HEK293 (cell line): ENCODE data around the gene DNAJC22.

ENCODE experiments used
- GLIS1 ChIP-seq: fragments of 450-650 bp; formaldehyde crosslinking; IDR thresholded peaks from 2 replicates; pipeline ENCODE4 v1.5.1; 2016; ENCODE audit warnings: missing biosample characterization, missing genetic modification characterization
- GLIS2 ChIP-seq: fragments of 450-650 bp; formaldehyde crosslinking; IDR thresholded peaks from 2 replicates; pipeline ENCODE4 v1.5.1; 2016; ENCODE audit warnings: missing biosample characterization, missing genetic modification characterization
- HOXD13 ChIP-seq: sonication (generic); formaldehyde crosslinking; IDR thresholded peaks from 2 replicates; pipeline ENCODE4 v1.8.0; 2022; ENCODE audit warnings: missing genetic modification reagents, borderline replicate concordance
- IKZF3 ChIP-seq: fragments of 450-650 bp; IDR thresholded peaks from 2 replicates; pipeline ENCODE4 v1.5.0; 2018; ENCODE audit warnings: missing biosample characterization, mild to moderate bottlenecking, missing genetic modification characterization, moderate library complexity
- KLF1 ChIP-seq: fragments of 450-650 bp; formaldehyde crosslinking; IDR thresholded peaks from 2 replicates; pipeline ENCODE4 v1.5.1; 2016; ENCODE audit warnings: missing biosample characterization, missing genetic modification characterization
- KLF8 ChIP-seq: fragments of 450-650 bp; formaldehyde crosslinking; IDR thresholded peaks from 2 replicates; pipeline ENCODE4 v1.5.1; 2016; ENCODE audit warnings: missing biosample characterization, missing genetic modification characterization
- OVOL3 ChIP-seq: fragments of 450-650 bp; formaldehyde crosslinking; IDR thresholded peaks from 2 replicates; pipeline ENCODE4 v1.5.1; 2016; ENCODE audit warnings: missing biosample characterization, missing genetic modification characterization
- SP2 ChIP-seq: fragments of 450-650 bp; formaldehyde crosslinking; IDR thresholded peaks from 2 replicates; pipeline ENCODE4 v1.5.1; 2016; ENCODE audit warnings: missing biosample characterization, missing genetic modification characterization
- YY2 ChIP-seq: fragments of 450-650 bp; formaldehyde crosslinking; IDR thresholded peaks from 2 replicates; pipeline ENCODE4 v1.5.1; 2016; ENCODE audit warnings: missing biosample characterization, missing genetic modification characterization
- ZBTB48 ChIP-seq: fragments of 450-650 bp; formaldehyde crosslinking; IDR thresholded peaks from 2 replicates; pipeline ENCODE4 v1.5.1; 2016; ENCODE audit warnings: missing biosample characterization, missing genetic modification characterization
- ZBTB7A ChIP-seq: fragments of 450-650 bp; formaldehyde crosslinking; IDR thresholded peaks from 2 replicates; pipeline ENCODE4 v1.5.1; 2016; ENCODE audit warnings: low read depth, missing biosample characterization, missing genetic modification characterization
- ZIC2 ChIP-seq: fragments of 450-650 bp; formaldehyde crosslinking; IDR thresholded peaks from 2 replicates; pipeline ENCODE4 v1.5.1; 2016; ENCODE audit warnings: missing biosample characterization, missing genetic modification characterization
- ZNF114 ChIP-seq: fragments of 450-650 bp; formaldehyde crosslinking; IDR thresholded peaks from 2 replicates; pipeline ENCODE4 v1.5.0; 2017; ENCODE audit warnings: missing biosample characterization, missing genetic modification characterization
- ZNF155 ChIP-seq: fragments of 450-650 bp; formaldehyde crosslinking; IDR thresholded peaks from 2 replicates; pipeline ENCODE4 v1.5.1; 2016; ENCODE audit warnings: missing biosample characterization, missing genetic modification characterization
- ZNF16 ChIP-seq: fragments of 450-650 bp; formaldehyde crosslinking; IDR thresholded peaks from 2 replicates; pipeline ENCODE4 v1.5.1; 2016; ENCODE audit warnings: low read depth, missing biosample characterization, missing genetic modification characterization
- ZNF184 ChIP-seq: fragments of 450-650 bp; IDR thresholded peaks from 2 replicates; pipeline ENCODE4 v1.5.1; 2018; ENCODE audit warnings: missing biosample characterization, mild to moderate bottlenecking, missing genetic modification characterization
- ZNF2 ChIP-seq: fragments of 450-650 bp; formaldehyde crosslinking; IDR thresholded peaks from 2 replicates; pipeline ENCODE4 v1.5.1; 2016; ENCODE audit warnings: missing biosample characterization, missing genetic modification characterization
- ZNF211 ChIP-seq: fragments of 450-650 bp; formaldehyde crosslinking; IDR thresholded peaks from 2 replicates; pipeline ENCODE4 v1.5.1; 2016; ENCODE audit warnings: low read depth, missing biosample characterization, missing genetic modification characterization
- ZNF274 ChIP-seq, 2 experiments: fragments of 200-500 bp in 1 of 2; fragments of 450-650 bp in 1 of 2; sonication (Bioruptor generic) in 1 of 2; formaldehyde crosslinking in 1 of 2; IDR thresholded peaks; 2 replicates each; pipeline versions ENCODE4 v1.5.1 to v1.6.1; 2014 to 2016; ENCODE audit warnings: borderline replicate concordance in 1 of 2, inconsistent platforms in 1 of 2, low read length in 1 of 2, missing biosample characterization in 1 of 2, missing genetic modification characterization in 1 of 2
- ZNF324 ChIP-seq: fragments of 450-650 bp; formaldehyde crosslinking; IDR thresholded peaks from 2 replicates; pipeline ENCODE4 v1.5.1; 2016; ENCODE audit warnings: missing biosample characterization, missing genetic modification characterization
- ZNF501 ChIP-seq: fragments of 450-650 bp; formaldehyde crosslinking; IDR thresholded peaks from 2 replicates; pipeline ENCODE4 v1.5.1; 2016; ENCODE audit warnings: missing biosample characterization, missing genetic modification characterization
- ZNF510 ChIP-seq: fragments of 450-650 bp; formaldehyde crosslinking; IDR thresholded peaks from 2 replicates; pipeline ENCODE4 v1.5.1; 2018; ENCODE audit warnings: mild to moderate bottlenecking, missing genetic modification characterization, missing biosample characterization; ENCODE audit not compliant: insufficient replicate concordance
- ZNF571 ChIP-seq: fragments of 450-650 bp; formaldehyde crosslinking; IDR thresholded peaks from 2 replicates; pipeline ENCODE4 v1.5.0; 2017; ENCODE audit warnings: missing biosample characterization, missing genetic modification characterization
- ZNF670 ChIP-seq: fragments of 450-650 bp; formaldehyde crosslinking; IDR thresholded peaks from 2 replicates; pipeline ENCODE4 v1.5.1; 2016; ENCODE audit warnings: missing biosample characterization, missing genetic modification characterization, low read depth
- ZNF76 ChIP-seq: fragments of 450-650 bp; formaldehyde crosslinking; IDR thresholded peaks from 2 replicates; pipeline ENCODE4; 2016; ENCODE audit warnings: low read depth, missing biosample characterization, missing genetic modification characterization, borderline replicate concordance
- ZNF785 ChIP-seq: fragments of 450-650 bp; formaldehyde crosslinking; IDR thresholded peaks from 2 replicates; pipeline ENCODE4 v1.5.1; 2016; ENCODE audit warnings: missing biosample characterization, missing genetic modification characterization
- ZNF843 ChIP-seq: fragments of 450-650 bp; formaldehyde crosslinking; IDR thresholded peaks from 2 replicates; pipeline ENCODE4 v1.5.1; 2016; ENCODE audit warnings: missing biosample characterization, missing genetic modification characterization
- TF ChIP-seq, protein P1 (sequence below): fragments of 450-650 bp; formaldehyde crosslinking; IDR thresholded peaks from 2 replicates; pipeline ENCODE4 v1.5.1; 2016; ENCODE audit warnings: missing biosample characterization, missing genetic modification characterization
- TF ChIP-seq, protein P2 (sequence below): fragments of 450-650 bp; formaldehyde crosslinking; conservative IDR thresholded peaks from 2 replicates; pipeline ENCODE4 v1.5.1; 2016; ENCODE audit warnings: low read depth, missing biosample characterization, missing genetic modification characterization
- TF ChIP-seq, protein P3 (sequence below): fragments of 450-650 bp; formaldehyde crosslinking; IDR thresholded peaks from 2 replicates; pipeline ENCODE4 v1.5.1; 2017; ENCODE audit warnings: missing biosample characterization, missing genetic modification characterization
- TF ChIP-seq, protein P4 (sequence below): sonication (generic); formaldehyde crosslinking; IDR thresholded peaks from 2 replicates; pipeline ENCODE4 v1.8.1; 2022; ENCODE audit warnings: mild to moderate bottlenecking, moderate library complexity, missing genetic modification reagents

DNAJC22 gene

DNA sequence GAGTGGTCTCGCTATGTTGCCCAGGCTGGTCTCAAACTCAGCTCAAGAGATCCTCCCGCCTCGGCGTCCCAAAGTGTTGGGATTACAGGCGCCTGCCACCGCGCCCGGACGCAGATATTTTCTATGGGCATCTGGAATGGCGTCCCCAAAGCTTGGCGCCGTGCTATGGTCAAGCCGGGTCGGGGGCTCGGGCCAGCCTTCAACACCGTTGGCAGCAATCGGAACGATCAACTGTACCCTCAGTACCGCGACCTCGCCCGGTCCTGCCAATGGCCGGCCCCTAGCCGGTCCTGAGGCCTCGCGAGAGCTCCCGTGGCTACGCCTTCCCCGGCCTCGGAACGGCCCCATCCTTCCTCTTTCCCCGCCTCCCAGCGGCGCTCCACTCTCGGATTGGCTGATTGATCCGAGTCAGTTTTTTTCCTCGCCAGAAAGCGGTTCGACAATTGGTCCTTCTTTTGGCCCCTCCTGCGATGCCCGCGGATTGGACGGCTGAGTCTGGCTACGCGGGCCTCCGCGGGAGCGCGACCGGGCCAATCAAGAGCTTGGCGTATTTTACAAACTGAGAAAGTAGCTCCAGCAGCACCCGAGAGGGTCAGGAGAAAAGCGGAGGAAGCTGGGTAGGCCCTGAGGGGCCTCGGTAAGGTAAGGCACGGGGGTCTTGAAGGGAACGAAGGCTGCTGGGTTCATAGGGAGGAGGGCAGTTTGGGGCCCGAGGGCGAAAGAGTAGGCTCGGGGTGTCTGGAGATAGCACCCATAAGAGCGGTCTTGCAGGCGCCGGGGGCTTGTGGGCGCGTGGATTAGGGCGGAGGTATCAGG, 23.8 kb upstream of the DNAJC22 start, which contains the start of gene TROAP (continued):
- TF ChIP-seq ZNF76 (tag by site-specific recombination) (peak; percentile 86), ZNF571 (tag by site-specific recombination) (no peak), ZNF274 (IDR thresholded peaks at IDR 0.05; ENCODE audit: low read length) (no peak), ZNF274 (tag by site-specific recombination; IDR thresholded peaks at IDR 0.05; ENCODE audit: borderline replicate concordance) (no peak), OVOL3 (tag by site-specific recombination) (no peak), ZNF211 (tag by site-specific recombination) (no peak), ZNF670 (no peak), IKZF3 (tag by site-specific recombination) (no peak), ZNF184 (no peak), GLIS2 (peak; percentile 70), ZNF501 (tag by site-specific recombination) (no peak; the same call in 1 of the 2 replicates), YY2 (tag by site-specific recombination) (peak; percentile 54; the same call in 1 of the 2 replicates), ZNF2 (tag by site-specific recombination) (peak; percentile 74), ZNF510 (tag by site-specific recombination) (no peak), GLIS1 (tag by site-specific recombination) (no peak; the same call in 1 of the 2 replicates), ZNF114 (no peak), ZNF843 (tag by site-specific recombination) (peak; percentile 49; the same call in 1 of the 2 replicates), ZNF324 (no peak), ZNF16 (no peak), ZBTB48 (tag by site-specific recombination) (peak; percentile 62), ZNF155 (tag by site-specific recombination) (no peak), ZNF785 (tag by site-specific recombination) (no peak), KLF1 (peak; percentile 53; the same call in 1 of the 2 replicates), KLF8 (no peak; the same call in 1 of the 2 replicates), HOXD13 (CRISPR knock-in tag) (no peak), ZBTB7A (peak; percentile 59; the same call in 1 of the 2 replicates), SP2 (tag by site-specific recombination) (peak; percentile 100), ZIC2 (tag by site-specific recombination) (no peak)
- TF ChIP-seq, protein P1, sequence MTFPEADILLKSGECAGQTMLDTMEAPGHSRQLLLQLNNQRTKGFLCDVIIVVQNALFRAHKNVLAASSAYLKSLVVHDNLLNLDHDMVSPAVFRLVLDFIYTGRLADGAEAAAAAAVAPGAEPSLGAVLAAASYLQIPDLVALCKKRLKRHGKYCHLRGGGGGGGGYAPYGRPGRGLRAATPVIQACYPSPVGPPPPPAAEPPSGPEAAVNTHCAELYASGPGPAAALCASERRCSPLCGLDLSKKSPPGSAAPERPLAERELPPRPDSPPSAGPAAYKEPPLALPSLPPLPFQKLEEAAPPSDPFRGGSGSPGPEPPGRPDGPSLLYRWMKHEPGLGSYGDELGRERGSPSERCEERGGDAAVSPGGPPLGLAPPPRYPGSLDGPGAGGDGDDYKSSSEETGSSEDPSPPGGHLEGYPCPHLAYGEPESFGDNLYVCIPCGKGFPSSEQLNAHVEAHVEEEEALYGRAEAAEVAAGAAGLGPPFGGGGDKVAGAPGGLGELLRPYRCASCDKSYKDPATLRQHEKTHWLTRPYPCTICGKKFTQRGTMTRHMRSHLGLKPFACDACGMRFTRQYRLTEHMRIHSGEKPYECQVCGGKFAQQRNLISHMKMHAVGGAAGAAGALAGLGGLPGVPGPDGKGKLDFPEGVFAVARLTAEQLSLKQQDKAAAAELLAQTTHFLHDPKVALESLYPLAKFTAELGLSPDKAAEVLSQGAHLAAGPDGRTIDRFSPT (tag by site-specific recombination) = peak; percentile 96
- TF ChIP-seq, protein P2, sequence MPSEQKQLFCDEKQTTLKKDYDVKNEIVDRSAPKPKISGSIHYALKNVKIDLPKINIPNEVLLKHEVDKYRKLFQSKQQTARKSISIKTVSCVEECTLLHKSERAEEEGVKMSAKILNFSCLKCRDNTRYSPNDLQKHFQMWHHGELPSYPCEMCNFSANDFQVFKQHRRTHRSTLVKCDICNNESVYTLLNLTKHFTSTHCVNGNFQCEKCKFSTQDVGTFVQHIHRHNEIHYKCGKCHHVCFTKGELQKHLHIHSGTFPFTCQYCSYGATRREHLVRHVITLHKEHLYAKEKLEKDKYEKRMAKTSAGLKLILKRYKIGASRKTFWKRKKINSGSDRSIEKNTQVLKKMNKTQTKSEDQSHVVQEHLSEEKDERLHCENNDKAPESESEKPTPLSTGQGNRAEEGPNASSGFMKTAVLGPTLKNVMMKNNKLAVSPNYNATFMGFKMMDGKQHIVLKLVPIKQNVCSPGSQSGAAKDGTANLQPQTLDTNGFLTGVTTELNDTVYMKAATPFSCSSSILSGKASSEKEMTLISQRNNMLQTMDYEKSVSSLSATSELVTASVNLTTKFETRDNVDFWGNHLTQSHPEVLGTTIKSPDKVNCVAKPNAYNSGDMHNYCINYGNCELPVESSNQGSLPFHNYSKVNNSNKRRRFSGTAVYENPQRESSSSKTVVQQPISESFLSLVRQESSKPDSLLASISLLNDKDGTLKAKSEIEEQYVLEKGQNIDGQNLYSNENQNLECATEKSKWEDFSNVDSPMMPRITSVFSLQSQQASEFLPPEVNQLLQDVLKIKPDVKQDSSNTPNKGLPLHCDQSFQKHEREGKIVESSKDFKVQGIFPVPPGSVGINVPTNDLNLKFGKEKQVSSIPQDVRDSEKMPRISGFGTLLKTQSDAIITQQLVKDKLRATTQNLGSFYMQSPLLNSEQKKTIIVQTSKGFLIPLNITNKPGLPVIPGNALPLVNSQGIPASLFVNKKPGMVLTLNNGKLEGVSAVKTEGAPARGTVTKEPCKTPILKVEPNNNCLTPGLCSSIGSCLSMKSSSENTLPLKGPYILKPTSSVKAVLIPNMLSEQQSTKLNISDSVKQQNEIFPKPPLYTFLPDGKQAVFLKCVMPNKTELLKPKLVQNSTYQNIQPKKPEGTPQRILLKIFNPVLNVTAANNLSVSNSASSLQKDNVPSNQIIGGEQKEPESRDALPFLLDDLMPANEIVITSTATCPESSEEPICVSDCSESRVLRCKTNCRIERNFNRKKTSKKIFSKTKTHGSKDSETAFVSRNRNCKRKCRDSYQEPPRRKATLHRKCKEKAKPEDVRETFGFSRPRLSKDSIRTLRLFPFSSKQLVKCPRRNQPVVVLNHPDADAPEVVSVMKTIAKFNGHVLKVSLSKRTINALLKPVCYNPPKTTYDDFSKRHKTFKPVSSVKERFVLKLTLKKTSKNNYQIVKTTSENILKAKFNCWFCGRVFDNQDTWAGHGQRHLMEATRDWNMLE (tag by site-specific recombination) = 0 out of 2 replicates have a peak, but pooled peaks have one; percentile 6
- TF ChIP-seq, protein P3, sequence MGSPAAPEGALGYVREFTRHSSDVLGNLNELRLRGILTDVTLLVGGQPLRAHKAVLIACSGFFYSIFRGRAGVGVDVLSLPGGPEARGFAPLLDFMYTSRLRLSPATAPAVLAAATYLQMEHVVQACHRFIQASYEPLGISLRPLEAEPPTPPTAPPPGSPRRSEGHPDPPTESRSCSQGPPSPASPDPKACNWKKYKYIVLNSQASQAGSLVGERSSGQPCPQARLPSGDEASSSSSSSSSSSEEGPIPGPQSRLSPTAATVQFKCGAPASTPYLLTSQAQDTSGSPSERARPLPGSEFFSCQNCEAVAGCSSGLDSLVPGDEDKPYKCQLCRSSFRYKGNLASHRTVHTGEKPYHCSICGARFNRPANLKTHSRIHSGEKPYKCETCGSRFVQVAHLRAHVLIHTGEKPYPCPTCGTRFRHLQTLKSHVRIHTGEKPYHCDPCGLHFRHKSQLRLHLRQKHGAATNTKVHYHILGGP (tag by site-specific recombination) = no peak
- TF ChIP-seq, protein P4, sequence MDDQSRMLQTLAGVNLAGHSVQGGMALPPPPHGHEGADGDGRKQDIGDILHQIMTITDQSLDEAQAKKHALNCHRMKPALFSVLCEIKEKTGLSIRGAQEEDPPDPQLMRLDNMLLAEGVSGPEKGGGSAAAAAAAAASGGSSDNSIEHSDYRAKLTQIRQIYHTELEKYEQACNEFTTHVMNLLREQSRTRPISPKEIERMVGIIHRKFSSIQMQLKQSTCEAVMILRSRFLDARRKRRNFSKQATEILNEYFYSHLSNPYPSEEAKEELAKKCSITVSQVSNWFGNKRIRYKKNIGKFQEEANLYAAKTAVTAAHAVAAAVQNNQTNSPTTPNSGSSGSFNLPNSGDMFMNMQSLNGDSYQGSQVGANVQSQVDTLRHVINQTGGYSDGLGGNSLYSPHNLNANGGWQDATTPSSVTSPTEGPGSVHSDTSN = no peak
